Neural cell (in vitro differentiated cells): ENCODE results near the gene SEL1L3. TPM values are rescaled to one million over a fixed set of nuclear protein-coding genes. Genes with fewer than 3 reads are reported as not detected.

Experiments
- H2AFZ ChIP-seq: fragments of 200-600, 300-800 bp; sonication (generic), shearing (Covaris generic); 2 replicates; pipeline ENCODE4 v1.6.0; 2014; ENCODE audit warnings: low read depth, mild to moderate bottlenecking, antibody characterized with exemption, low read length, moderate library complexity
- H3F3A ChIP-seq: fragments of 200-600 bp; shearing (Covaris generic); 2 replicates; pipeline ENCODE4 v1.6.1; 2016; ENCODE audit warnings: mild to moderate bottlenecking, moderate library complexity, mixed read lengths, antibody characterized with exemption, low read length; ENCODE audit not compliant: insufficient read depth, poor library complexity, severe bottlenecking
- H3K27ac ChIP-seq: fragments of 200-600, 300-800 bp; sonication (generic), shearing (Covaris generic); 2 replicates; pipeline ENCODE4 v1.5.1; 2014; ENCODE audit warnings: mild to moderate bottlenecking, low read length, moderate library complexity
- H3K27me3 ChIP-seq: fragments of 300-800, 200-600 bp; sonication (generic), shearing (Covaris generic); 2 replicates; pipeline ENCODE4 v1.6.0; 2014; ENCODE audit warnings: mild to moderate bottlenecking, low read depth, low read length, moderate library complexity; ENCODE audit not compliant: insufficient read depth
- H3K36me3 ChIP-seq: fragments of 300-800, 200-600 bp; sonication (generic), shearing (Covaris generic); 2 replicates; pipeline ENCODE4 v1.5.1; 2014; ENCODE audit warnings: mild to moderate bottlenecking, antibody characterized with exemption, low read length, moderate library complexity; ENCODE audit not compliant: insufficient read depth
- H3K4me2 ChIP-seq: fragments of 300-800, 200-600 bp; sonication (generic), shearing (Covaris generic); 2 replicates; pipeline ENCODE4 v1.6.0; 2014; ENCODE audit warnings: mild to moderate bottlenecking, low read length
- H3K4me3 ChIP-seq: fragments of 300-800, 200-600 bp; sonication (generic), shearing (Covaris generic); 2 replicates; pipeline ENCODE4 v1.5.1; 2014; ENCODE audit warnings: mild to moderate bottlenecking, low read length, moderate library complexity
- H3K79me2 ChIP-seq: fragments of 200-600 bp; shearing (Covaris generic); replicated peaks from 2 replicates; pipeline ENCODE4 v1.6.0; 2014; ENCODE audit warnings: mild to moderate bottlenecking, low read length, moderate library complexity; ENCODE audit not compliant: insufficient read depth
- H3K9ac ChIP-seq: fragments of 300-800, 200-600 bp; sonication (generic), shearing (Covaris generic); 2 replicates; pipeline ENCODE4 v1.6.1; 2016; ENCODE audit warnings: mild to moderate bottlenecking, low read length, mixed read lengths
- H3K9me2 ChIP-seq: fragments of 200-600 bp; shearing (Covaris generic); 2 replicates; pipeline ENCODE4 v1.6.1; 2016; ENCODE audit warnings: mild to moderate bottlenecking, low read length, mixed read lengths; ENCODE audit not compliant: insufficient read depth
- H3K9me3 ChIP-seq: fragments of 200-600, 300-800 bp; sonication (generic), shearing (Covaris generic); 2 replicates; pipeline ENCODE4 v1.6.1; 2016; ENCODE audit warnings: mild to moderate bottlenecking, mixed run types, low read length, moderate library complexity, mixed read lengths
- H4K20me1 ChIP-seq: fragments of 200-600 bp; shearing (Covaris generic); 2 replicates; pipeline ENCODE4 v1.6.1; 2016; ENCODE audit warnings: mild to moderate bottlenecking, mixed run types; ENCODE audit not compliant: insufficient read depth
- CTCF ChIP-seq: fragments of 450-650 bp; IDR thresholded peaks from 2 replicates; pipeline ENCODE4 v1.5.1; 2014; ENCODE audit warnings: antibody characterized with exemption, mild to moderate bottlenecking, moderate library complexity; ENCODE audit not compliant: poor library complexity, severe bottlenecking
- EP300 ChIP-seq: fragments of 450-650 bp; conservative IDR thresholded peaks from 2 replicates; pipeline ENCODE4 v1.6.1; 2014; ENCODE audit warnings: antibody characterized with exemption, mild to moderate bottlenecking, moderate library complexity; ENCODE audit not compliant: poor library complexity, severe bottlenecking
- EZH2 ChIP-seq: fragments of 200-600, 300-800 bp; shearing (Covaris generic), sonication (generic); IDR thresholded peaks from 2 replicates; pipeline ENCODE4 v1.6.1; 2014; ENCODE audit warnings: antibody characterized with exemption, low read length, borderline replicate concordance, mild to moderate bottlenecking; ENCODE audit not compliant: insufficient read depth, poor library complexity, severe bottlenecking
- MXI1 ChIP-seq: fragments of 450-650 bp; conservative IDR thresholded peaks from 2 replicates; pipeline ENCODE4 v1.6.1; 2014; ENCODE audit warnings: antibody characterized with exemption, mild to moderate bottlenecking; ENCODE audit not compliant: poor library complexity, severe bottlenecking
- POLR2AphosphoS5 ChIP-seq: IDR thresholded peaks from 2 replicates; pipeline ENCODE4 v1.6.1; 2012
- RAD21 ChIP-seq: fragments of 450-650 bp; conservative IDR thresholded peaks from 2 replicates; pipeline ENCODE4 v1.6.1; 2014; ENCODE audit warnings: antibody characterized with exemption, mild to moderate bottlenecking, moderate library complexity
- SMC3 ChIP-seq: fragments of 450-650 bp; conservative IDR thresholded peaks from 2 replicates; pipeline ENCODE4 v1.6.1; 2014; ENCODE audit warnings: antibody characterized with exemption, mild to moderate bottlenecking, moderate library complexity; ENCODE audit not compliant: poor library complexity
- TAF1 ChIP-seq: IDR thresholded peaks from 2 replicates; pipeline ENCODE4 v1.6.1; 2012; ENCODE audit warnings: low read depth
- polyA plus RNA-seq: library from polyadenylated mRNA; depleted of rRNA; stranded (reverse); fragments of >200 nt; gene quantifications from 2 replicates; pipeline ENCODE4 v1.2.3, GENCODE V29; 2014
- TF ChIP-seq, protein P1 (sequence below): IDR thresholded peaks from 2 replicates; pipeline ENCODE4 v1.6.1; 2012; ENCODE audit warnings: borderline replicate concordance

The SEL1L3 gene
- polyA plus RNA-seq, 1 donor from 2014 or later: 2.0 TPM

- TF ChIP-seq, protein P1, sequence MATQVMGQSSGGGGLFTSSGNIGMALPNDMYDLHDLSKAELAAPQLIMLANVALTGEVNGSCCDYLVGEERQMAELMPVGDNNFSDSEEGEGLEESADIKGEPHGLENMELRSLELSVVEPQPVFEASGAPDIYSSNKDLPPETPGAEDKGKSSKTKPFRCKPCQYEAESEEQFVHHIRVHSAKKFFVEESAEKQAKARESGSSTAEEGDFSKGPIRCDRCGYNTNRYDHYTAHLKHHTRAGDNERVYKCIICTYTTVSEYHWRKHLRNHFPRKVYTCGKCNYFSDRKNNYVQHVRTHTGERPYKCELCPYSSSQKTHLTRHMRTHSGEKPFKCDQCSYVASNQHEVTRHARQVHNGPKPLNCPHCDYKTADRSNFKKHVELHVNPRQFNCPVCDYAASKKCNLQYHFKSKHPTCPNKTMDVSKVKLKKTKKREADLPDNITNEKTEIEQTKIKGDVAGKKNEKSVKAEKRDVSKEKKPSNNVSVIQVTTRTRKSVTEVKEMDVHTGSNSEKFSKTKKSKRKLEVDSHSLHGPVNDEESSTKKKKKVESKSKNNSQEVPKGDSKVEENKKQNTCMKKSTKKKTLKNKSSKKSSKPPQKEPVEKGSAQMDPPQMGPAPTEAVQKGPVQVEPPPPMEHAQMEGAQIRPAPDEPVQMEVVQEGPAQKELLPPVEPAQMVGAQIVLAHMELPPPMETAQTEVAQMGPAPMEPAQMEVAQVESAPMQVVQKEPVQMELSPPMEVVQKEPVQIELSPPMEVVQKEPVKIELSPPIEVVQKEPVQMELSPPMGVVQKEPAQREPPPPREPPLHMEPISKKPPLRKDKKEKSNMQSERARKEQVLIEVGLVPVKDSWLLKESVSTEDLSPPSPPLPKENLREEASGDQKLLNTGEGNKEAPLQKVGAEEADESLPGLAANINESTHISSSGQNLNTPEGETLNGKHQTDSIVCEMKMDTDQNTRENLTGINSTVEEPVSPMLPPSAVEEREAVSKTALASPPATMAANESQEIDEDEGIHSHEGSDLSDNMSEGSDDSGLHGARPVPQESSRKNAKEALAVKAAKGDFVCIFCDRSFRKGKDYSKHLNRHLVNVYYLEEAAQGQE: no peak
Observed at GRCh38 chr4:25800245-25800644, 62.5 kb downstream of the SEL1L3 start.

DNA sequence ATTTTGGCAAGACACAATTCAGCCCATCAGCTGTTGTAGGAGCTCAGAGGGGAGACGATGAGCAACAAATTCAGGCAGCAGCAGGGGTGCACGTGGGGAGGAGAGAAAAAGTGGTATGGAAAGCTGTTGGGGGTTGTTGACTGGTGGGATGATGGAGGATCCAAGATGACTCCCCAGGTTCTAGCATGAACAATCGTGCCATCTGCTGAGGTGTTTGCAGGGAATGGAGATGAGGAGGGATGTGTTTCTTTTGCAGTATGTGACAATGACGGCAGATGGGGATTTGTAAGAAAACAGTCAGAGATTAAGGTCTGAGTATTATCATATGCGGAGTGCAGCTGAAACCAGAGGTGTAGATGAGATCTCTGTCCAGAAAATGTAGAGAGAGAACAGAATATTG lies 63.3 kb downstream of the SEL1L3 start:
- Histone ChIP-seq H3F3A (no peaks in the 10 kb centered on the region), H4K20me1 (no peaks in the 10 kb centered on the region), H3K27ac (no peak overlapping the region), H3K4me3 (no peak overlapping the region), H2AFZ (no peak overlapping the region), H3K9ac (no peak overlapping the region), H3K36me3 (no peaks in the 10 kb centered on the region), H3K9me2 (no peaks in the 10 kb centered on the region), H3K27me3 (no peaks in the 10 kb centered on the region), H3K9me3 (no peaks in the 10 kb centered on the region), H3K4me2 (no peak overlapping the region), H3K79me2 (no peaks in the 10 kb centered on the region)
- TF ChIP-seq MXI1: no peak
- TF ChIP-seq SMC3: no peak
- no peak for TF ChIP-seq CTCF
- TF ChIP-seq EP300: no peak
- TF ChIP-seq POLR2AphosphoS5: no peak
- TF ChIP-seq EZH2: no peak
- no peak for TF ChIP-seq TAF1
- no peak for TF ChIP-seq RAD21
- TF ChIP-seq, protein P1: no peak

More at GRCh38 chr4:25800245-25800644, 62.5 kb downstream of the SEL1L3 start:
- Histone ChIP-seq H3K4me3 (no peak overlapping the region), H3K9me2 (no peaks in the 10 kb centered on the region), H3K79me2 (no peaks in the 10 kb centered on the region), H3K27ac (no peak overlapping the region), H3K4me2 (no peak overlapping the region), H4K20me1 (no peaks in the 10 kb centered on the region), H3K9ac (no peak overlapping the region), H3K9me3 (no peaks in the 10 kb centered on the region), H3K36me3 (no peaks in the 10 kb centered on the region), H3K27me3 (no peaks in the 10 kb centered on the region), H3F3A (no peaks in the 10 kb centered on the region), H2AFZ (no peak overlapping the region)
